Measurements from ENCODE around the gene ZNF891.

Gene ZNF891

DNA sequence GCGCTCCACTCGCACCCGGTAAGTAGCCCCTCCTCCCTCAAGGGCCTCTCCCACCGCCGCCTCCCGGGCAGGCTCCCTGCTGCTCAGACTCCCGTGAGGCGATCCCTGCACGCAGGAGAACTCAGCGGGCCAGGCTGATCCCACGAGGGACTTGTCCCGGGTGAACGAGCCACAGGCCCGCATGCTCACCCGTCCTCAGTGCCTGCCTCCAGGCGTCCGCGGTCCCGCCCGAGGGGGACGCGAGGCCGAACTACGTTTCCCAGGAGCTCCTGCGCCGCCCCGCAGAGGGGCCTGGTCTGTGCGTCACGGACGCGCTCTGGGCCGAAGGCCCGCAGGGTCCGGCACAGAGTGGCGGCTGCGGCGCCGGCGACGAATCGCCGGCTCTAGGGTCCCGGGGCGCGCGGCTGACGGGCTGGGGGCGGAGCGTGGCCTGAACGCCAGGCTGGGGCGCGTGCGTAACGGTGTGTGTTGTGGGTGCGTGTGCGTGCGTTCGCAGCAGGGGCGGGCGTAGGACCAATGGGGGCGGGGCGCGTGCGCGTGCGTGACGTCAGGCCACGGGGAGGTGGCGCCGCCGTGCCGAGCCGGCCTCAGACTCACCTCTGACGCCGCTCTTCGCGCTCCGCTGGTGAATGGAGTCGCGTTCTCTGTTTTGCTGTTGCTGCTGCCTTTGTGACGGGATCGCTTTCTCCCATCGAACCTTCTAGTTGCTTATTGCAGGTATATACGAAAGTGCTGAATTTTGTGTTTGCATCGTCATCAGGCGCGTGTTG, at the start of gene ZNF891, which contains the start of gene ZNF10:
Gene ZNF891, minus strand, starts transcription at position 237 of the 770 bp plus-strand sequence. CDS start 8,356 bp downstream, outside the sequence.
Gene ZNF10, plus strand, starts transcription at position 590 of the 770 bp plus-strand sequence. CDS start 13,866 bp downstream, outside the sequence.
- DNase-seq (ENCODE audit: low read depth in 2 of 2): peak; percentile 93

DNA sequence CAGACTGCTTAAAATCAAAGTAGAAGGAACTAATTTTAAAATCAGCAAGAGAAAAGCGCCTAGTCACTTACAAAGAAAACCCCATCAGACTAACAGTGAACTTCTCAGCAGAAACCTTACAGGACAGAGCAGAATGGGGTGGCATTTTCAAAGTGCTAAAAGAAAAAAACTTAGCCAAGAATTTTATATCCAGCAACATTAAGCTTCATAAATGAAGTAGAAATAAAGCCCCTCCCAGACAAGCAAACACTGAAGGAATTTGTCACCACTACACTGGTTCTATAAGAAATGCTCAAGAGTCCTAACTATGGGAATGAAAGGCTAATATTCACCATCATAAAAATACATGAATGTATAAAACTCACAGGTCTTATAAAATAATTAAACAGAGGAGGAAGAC, 44.8 kb upstream of the ZNF891 start:
- no peak for DNase-seq (ENCODE audit: low read depth in 2 of 2)

DNA sequence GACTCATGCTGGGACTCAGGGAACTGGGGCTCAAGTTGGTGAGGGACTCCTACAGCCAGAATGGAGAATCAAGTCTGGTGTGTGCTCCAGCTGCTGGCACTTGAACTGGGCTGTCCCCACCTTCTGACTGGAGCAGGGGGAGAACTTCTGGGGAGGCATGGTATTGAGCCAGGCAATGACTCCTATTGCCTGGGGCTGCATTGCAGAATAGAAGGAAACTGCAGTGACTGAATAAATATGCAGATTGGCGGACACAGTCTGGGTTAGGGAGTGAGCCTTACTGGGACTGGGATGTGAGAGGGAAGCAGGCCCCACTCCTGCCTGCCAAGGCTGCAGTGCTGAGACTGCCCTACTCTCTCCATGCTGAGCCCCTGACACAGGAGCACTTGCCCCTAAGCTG, 42.4 kb upstream of the ZNF891 start:
- DNase-seq (ENCODE audit: low read depth in 2 of 2): no peak

DNA sequence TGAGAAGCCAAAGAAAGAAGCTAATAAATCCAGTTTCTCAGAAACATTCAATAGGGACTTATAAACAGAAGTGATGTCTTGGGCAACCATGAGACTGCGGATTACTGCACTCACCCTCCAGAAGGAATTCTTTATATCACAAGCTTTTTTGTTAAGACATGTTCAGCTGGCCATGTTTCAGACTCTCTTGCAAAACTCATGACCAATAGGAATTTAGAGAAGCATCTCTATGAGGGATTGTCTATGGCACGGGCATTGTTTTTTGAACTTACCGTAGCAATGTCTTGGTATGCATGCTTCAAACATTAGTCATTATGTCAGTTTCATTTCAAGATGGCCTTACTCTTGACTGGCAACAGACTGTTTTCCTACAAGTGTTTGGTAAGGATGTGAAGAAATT, 35.7 kb upstream of the ZNF891 start:
- DNase-seq (ENCODE audit: low read depth in 2 of 2): no peak

DNA sequence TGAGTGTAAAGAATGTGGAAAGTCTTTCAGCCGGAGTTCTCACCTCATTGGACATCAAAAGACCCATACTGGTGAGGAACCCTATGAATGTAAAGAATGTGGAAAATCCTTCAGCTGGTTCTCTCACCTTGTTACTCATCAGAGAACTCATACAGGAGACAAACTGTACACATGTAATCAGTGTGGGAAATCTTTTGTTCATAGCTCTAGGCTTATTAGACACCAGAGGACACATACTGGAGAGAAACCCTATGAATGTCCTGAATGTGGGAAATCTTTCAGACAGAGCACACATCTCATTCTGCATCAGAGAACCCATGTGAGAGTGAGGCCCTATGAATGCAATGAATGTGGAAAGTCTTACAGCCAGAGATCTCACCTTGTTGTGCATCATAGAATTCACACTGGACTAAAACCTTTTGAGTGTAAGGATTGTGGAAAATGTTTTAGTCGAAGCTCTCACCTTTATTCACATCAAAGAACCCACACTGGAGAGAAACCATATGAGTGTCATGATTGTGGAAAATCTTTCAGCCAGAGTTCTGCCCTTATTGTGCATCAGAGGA, 26.1 kb upstream of the ZNF891 start:
- DNase-seq (ENCODE audit: low read depth in 2 of 2): no peak

DNA sequence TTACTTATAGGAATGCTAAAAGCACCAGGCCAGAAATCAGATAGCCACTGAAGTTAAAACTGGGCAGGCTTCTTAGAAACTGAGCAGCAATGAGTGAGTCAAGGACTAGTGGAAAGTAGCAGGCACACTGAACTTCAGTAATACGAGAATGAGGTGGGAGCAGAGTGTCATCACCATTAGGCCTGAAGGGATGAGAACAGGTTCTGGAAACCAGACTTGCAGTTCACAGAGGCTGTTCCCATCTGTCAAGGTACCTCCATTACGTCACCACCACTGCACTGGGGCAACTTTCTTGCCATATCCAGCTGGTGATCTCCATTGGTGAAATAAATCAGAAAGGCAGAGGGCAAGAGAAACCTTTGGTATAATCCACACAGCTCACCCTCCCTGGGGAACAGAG, 15.9 kb upstream of the ZNF891 start:
- no peak for DNase-seq (ENCODE audit: low read depth in 2 of 2)

DNA sequence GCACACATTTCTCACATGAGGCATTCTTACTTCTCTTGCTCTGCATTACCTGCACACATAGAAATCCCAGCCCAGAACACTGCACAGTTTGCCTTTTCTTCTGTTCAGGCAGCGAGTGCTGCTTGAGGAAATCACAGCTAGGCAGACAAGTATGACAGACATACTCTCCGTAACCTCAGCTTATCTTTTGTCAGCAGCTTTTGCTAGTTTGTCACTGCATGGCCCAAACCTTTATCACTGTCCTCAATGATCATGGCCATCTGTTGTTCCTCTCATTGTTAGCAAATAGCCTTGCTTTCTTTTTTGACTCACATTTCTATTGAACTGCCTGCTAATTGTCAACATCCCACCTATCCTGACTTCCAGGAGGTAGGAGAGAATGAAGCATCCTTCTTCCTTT, 5.7 kb upstream of the ZNF891 start:
- DNase-seq (ENCODE audit: low read depth in 2 of 2): no peak

DNA sequence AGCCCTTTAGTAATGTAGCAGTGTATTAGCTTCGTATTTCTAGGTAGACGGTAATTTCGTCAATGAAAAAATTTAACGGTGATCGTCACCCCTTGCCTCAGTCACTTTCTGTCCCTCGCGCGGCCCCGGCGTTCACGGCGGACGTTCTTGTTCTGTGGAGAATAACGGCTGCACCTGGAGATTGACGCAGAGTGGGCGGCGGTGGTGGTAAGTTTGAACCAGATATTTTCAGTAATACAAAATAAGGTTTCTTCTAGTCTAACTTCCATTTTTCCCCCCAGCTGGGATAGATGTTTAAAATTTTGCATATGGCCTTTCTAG, 694 bp upstream of the ZNF891 start:
- DNase-seq (ENCODE audit: low read depth in 2 of 2): no peak

DNA sequence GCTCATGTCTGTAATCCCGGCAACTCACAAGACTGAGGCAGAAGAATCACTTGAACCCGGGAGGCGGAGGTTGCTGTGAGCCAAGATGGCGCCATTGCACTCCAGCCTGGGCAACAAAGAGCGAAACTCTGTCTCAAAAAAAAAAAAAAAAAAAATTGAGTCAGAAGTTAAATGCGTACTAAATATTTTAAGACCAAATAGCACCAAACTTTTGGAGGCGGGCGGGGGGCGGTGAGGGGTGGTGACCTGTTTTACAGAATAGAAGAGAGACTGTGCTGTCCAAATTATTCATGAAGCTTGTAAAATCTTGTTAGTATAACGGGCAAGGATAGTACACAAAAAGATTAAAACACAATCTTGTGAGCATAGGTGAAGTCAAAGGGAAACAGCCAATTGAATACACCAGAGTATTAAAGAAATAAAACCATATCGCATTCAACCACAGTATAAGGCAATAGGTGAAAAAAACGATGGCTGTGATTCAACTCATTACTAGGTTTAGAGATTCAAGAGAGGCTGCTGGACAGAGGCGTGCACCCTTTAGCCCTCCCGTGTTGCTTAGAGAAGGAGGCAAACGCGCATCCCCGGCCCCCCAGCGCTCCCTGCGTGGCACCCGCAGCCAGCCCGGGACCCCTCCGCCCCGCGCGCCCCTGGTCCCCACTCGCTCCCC, 571 bp downstream of the ZNF891 start:
- DNase-seq (ENCODE audit: low read depth in 2 of 2): no peak

DNA sequence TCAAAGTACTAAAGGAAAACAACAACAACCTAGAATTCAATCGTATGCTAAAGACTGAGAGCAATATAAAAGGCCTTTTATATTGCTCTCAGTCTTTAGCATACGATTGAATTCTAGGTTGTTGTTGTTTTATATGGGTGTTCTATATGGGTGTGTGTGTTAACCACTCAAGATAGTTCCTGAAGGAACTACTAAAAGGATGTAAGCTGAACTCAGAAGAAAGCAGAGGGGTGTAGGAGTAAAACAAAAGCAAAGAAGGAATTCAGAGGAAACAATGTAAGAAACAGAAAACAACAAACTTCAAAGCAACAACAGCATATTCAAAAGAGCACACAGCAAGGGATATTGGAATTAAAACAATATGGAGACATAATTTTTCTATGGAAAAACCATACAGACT, 5.4 kb downstream of the ZNF891 start:
- no peak for DNase-seq (ENCODE audit: low read depth in 2 of 2)

DNA sequence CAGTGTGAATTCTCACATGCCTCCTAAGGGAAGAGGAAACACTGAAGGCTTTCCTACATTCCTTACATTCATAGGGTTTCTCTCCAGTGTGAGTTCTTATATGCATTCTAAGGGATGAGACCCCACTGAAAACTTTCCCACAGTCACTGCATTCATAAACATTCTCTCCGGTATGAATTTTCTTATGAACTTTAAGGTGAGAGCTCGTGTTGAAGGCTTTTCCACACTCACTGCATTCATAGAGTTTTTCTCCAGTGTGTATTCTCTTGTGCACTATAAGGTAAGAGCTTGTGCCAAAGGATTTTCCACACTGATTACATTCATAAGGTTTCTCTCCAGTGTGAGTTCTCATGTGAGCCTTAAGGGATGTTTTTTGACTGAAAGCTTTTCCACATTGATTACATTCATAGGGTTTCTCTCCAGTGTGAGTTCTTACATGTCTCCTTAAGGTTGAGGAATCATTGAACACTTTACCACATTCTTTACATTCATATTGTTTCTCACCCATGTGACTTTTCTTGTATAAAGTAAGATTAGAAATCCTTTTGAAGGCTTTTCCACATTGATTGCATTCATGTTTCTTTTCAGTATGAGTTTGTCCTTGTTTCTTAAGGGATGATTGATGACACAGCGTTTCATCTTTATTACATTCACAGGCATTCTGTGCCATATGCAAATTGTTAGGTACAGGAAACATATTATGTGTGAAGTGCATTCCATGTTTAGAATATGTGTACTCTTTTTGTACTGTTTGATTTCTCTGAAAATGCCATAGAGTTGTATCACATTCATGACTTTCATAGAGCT, 9.5 kb downstream of the ZNF891 start:
- DNase-seq (ENCODE audit: low read depth in 2 of 2): no peak

DNA sequence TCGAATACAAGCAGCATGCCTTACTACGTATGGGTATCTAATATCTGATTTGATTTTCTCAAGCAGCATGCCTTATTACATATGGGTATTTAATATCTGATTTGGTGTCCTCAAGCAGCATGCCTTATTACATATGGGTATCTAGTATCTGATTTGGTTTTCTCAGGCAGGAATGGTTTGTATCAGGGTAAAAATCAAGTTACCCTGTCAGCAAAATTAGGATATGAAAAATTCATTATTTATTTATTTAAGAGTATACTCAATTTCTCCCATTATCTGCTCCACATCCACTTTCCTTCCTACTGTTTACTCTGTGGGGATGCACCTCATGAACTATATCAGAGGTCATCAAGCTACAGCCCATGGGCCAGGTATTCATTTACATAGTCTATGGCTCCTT, 21.9 kb downstream of the ZNF891 start:
- no peak for DNase-seq (ENCODE audit: low read depth in 2 of 2)

DNA sequence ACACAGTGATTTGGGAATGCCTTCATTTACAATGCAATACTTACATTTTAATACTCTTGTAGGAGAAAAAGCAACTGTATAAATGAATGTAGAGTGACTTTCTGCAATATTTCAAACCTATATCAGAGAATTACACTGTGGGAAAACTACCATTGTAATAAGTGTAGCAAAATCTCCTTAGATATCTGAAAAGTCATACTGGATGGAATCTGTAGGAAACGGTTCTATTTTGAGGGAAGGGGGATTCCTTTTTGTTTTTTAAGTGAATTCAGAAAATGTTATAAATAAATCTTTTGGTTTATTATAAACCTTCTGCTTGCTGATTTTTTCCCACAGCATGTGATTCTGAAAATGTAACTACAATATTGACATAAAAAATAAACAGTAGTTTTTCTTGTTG, 23.0 kb downstream of the ZNF891 start:
- DNase-seq (ENCODE audit: low read depth in 2 of 2): no peak

DNA sequence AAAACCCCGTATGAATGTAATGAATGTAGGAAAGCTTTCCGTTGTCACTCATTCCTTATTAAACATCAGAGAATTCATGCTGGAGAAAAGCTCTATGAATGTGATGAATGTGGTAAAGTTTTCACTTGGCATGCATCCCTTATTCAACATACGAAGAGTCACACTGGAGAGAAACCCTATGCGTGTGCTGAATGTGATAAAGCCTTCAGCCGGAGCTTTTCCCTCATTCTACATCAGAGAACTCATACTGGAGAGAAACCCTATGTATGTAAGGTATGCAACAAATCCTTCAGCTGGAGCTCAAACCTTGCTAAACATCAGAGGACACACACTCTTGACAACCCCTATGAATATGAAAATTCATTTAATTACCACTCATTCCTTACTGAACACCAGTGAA, 23.8 kb downstream of the ZNF891 start:
- DNase-seq (ENCODE audit: low read depth in 2 of 2): no peak

DNA sequence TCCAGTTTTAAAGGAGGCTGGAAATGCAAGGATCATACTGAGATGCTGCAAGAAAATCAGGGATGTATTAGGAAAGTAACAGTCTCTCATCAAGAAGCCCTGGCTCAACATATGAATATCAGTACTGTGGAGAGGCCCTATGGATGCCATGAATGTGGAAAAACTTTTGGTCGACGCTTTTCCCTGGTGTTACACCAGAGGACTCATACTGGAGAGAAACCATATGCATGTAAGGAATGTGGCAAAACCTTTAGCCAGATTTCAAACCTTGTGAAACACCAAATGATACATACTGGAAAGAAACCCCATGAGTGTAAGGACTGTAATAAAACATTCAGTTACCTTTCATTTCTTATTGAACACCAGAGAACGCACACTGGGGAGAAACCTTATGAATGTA, 24.5 kb downstream of the ZNF891 start:
- no peak for DNase-seq (ENCODE audit: low read depth in 2 of 2)

DNA sequence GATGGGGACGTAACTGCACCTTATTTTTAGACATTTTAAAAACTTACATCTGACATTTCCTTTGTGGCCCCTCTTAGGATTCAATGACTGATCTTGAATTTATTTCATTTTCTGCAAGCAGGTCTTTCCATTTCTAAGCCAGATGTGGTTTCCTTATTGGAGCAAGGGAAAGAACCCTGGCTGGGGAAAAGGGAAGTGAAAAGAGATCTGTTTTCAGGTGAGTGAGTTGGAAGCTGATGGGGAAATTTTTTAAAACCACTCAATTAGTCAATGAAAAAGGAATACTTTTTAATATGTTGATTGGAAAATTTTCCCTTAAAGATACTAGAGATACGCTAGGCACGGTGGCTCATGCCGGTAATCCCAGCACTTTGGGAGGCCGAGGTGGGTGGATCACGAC, 46.7 kb downstream of the ZNF891 start:
- DNase-seq (ENCODE audit: low read depth in 2 of 2): no peak

DNA sequence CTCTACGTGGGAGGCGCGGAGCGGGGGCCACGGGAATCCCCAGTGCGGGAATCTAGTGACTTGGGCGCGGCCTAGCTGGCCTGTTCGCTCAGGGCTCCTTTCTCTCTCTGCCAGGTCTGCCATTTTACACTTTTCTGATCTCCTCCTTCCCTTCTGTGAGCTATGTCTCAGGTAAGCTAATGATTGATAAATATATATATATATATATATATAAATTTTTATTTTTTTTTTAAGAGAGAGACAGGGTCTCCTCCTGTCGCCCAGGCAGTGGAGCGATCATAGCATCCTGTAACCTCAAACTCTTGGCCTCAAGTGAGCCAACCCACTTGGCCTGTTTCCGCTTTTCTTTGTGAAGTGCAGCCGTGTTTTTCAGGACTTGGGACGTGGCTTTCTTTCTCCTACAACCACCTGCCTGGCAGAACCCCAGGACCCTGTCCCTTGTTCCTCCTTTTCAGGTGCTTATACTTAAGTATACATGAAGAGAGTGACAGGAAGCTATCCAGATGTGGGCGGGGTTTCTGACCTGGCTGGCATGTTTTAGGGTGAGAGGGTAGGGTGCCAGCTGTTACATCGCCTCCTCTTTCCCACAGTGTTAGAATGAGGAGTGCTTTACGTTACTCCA, 48.8 kb downstream of the ZNF891 start:
- no peak for DNase-seq (ENCODE audit: low read depth in 2 of 2)

DNA sequence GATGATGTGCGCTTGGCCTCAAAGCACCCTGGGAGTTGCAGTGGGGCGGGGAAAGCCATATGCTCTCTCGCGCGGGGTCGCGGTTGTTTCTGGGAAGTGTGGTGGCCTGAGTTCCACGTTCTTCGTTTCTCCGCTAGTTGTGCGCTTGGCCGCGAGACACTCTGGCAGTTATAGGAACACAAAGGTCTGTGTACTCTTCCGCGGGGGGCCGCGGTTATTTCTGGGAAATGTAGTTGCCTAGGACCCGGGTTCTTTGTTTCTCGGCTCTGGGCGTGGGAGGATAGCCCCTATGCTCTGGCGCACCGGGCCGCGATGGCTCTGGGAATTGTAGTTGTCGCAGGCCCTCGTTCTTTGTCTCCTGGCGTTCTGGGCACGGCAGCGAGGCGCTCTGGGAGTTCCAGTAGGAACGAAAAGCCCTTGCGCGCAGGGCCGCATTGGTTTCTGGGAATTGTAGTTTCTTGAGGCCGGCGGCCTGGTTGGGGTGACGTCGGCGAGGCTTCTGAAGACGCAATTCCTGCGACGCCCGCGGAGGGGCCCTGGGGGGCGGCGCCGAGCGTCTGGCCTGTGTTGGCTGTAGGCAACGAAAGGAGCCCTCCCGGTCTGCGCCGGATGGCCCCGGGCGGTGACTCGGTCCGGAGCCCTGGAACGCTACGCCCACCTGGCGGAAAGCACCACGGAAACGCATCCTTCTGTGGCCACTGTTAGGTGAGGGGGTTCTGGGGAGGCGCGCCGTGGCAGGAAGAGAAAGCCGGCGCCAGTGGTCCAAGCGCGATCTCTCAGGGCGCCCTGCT, 49.5 kb downstream of the ZNF891 start, which contains the start of gene ZNF140:
Gene ZNF140, plus strand, starts transcription at position 556 of the 791 bp plus-strand sequence. CDS start 398 bp downstream, outside the sequence.
- DNase-seq (ENCODE audit: low read depth in 2 of 2): peak; percentile 95

DNA sequence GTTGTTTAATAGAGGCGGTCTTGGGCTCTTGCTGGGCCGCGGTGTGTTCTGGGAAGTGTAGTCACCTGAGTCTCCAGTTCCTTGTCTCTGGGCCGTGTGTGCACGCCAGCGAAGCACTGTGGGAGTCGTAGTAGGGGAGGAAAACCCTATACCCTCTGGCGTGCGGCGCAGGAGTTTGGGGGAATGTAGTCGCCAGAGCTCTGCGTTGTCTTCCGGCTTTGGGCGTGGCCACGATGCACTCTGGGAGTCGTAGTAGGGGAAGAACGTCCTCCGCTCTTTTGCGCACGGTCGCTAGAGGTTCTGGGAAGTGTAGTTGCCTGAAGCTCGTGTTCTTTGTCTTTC, 50.1 kb downstream of the ZNF891 start:
- DNase-seq (ENCODE audit: low read depth in 2 of 2): peak; percentile 99

DNA sequence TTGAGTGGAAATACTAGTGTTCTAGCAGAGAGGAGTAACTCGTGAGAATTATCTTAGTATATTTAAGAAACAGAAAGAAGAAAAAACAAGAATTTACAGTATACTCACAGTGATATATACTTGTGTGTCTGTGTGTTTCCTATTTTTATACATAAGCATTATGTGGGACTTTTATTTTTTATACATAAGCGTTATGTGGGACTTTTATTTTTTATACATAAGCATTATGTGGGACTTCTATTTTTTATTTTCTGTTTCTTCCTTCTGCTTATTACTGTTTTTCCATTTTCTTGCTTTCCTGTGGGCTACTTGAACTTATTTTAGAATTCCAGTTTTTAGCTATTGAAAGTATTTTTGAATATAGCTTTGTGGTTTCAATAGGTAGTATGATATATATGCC, 56.2 kb downstream of the ZNF891 start:
- DNase-seq (ENCODE audit: low read depth in 2 of 2): no peak

DNA sequence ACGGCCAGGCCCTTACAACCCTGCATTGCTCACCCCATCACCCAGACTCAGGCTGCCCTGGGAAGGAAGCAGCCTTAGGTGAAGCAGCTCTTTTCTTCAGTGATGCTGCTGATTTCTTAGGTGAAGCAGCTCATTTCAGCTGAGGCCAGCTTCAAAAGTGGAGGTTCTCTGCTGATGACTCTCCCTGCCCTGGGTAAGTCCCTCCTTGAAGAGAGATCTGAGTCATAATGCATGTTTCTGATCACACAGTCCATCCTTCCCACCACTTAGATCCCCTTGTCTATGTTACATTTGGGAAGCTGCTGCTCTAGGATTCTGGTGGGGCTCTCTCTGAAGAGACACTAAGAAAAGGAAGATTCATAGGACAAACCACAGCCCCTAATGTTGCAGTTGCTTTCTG, 66.5 kb downstream of the ZNF891 start:
- DNase-seq (ENCODE audit: low read depth in 2 of 2): no peak
